ENCODE measurements around the gene EXOC2. TPM values are rescaled to one million over a fixed set of nuclear protein-coding genes. Genes with fewer than 3 reads are reported as not detected.
A peak's percentile ranks its signal among the peaks of the same experiment; 100 is the strongest.

EXOC2 gene
- total RNA-seq, 1 donor from 2014 or later: 29.8 TPM

GRCh38 chr6:513961-514360 lies 179.0 kb downstream of the EXOC2 start:
- ChIA-PET POLR2A (no interaction called here), CTCF (no interaction called here)
- no peak overlapping the region for H3K27ac Mint-ChIP-seq
- peaks cover 5% of the 10 kb centered on the region for H3K9me3 Mint-ChIP-seq
- H3K4me1 Mint-ChIP-seq: peaks cover 19% of the 10 kb centered on the region
- no peak for TF ChIP-seq CTCF (IDR thresholded peaks at IDR 0.05)
- H3K36me3 Mint-ChIP-seq (ENCODE audit: low read depth): peaks cover 38% of the 10 kb centered on the region
- intact Hi-C loops (cut with micrococcal nuclease): no loop called here
- DNase-seq (no peak), ATAC-seq (ENCODE audit: low read depth) (no peak)
- H3K27me3 Mint-ChIP-seq: no peaks in the 10 kb centered on the region
- no peak overlapping the region for H3K4me3 Mint-ChIP-seq

- H3K4me3 Mint-ChIP-seq: no peak overlapping the region
- ATAC-seq (ENCODE audit: low read depth): no peak
- H3K4me1 Mint-ChIP-seq: peaks cover 19% of the 10 kb centered on the region
- intact Hi-C loops (cut with micrococcal nuclease): no loop called here
- no peak for DNase-seq
- H3K36me3 Mint-ChIP-seq (ENCODE audit: low read depth): peaks cover 33% of the 10 kb centered on the region
- no peak overlapping the region for H3K27ac Mint-ChIP-seq
- H3K27me3 Mint-ChIP-seq: no peaks in the 10 kb centered on the region
- CTCF ChIA-PET: no interaction called here
- TF ChIP-seq CTCF (IDR thresholded peaks at IDR 0.05): no peak
- H3K9me3 Mint-ChIP-seq: peaks cover 2% of the 10 kb centered on the region
- POLR2A ChIA-PET: no interaction called here
Observed at GRCh38 chr6:513058-513457, 179.9 kb downstream of the EXOC2 start.

GRCh38 chr6:511488-512137 lies 181.3 kb downstream of the EXOC2 start:
- no peak overlapping the region for H3K4me3 Mint-ChIP-seq
- intact Hi-C loops (cut with micrococcal nuclease): no loop called here
- no peak overlapping the region for H3K27ac Mint-ChIP-seq
- no peaks in the 10 kb centered on the region for H3K27me3 Mint-ChIP-seq
- ATAC-seq (ENCODE audit: low read depth) (no peak), DNase-seq (no peak)
- CTCF ChIA-PET: no interaction called here
- H3K9me3 Mint-ChIP-seq: no peaks in the 10 kb centered on the region
- no peak for TF ChIP-seq CTCF (IDR thresholded peaks at IDR 0.05)
- H3K36me3 Mint-ChIP-seq (ENCODE audit: low read depth): peaks cover 25% of the 10 kb centered on the region
- POLR2A ChIA-PET: no interaction called here
- H3K4me1 Mint-ChIP-seq: peaks cover 29% of the 10 kb centered on the region

GRCh38 chr6:509676-510075 lies 183.3 kb downstream of the EXOC2 start:
- peaks cover 43% of the 10 kb centered on the region for H3K4me1 Mint-ChIP-seq

GRCh38 chr6:508614-509013 lies 184.3 kb downstream of the EXOC2 start:
- Mint-ChIP-seq H3K4me3 (no peak overlapping the region), H3K27me3 (no peaks in the 10 kb centered on the region), H3K4me1 (peaks cover 38% of the 10 kb centered on the region), H3K27ac (no peak overlapping the region), H3K9me3 (no peaks in the 10 kb centered on the region), H3K36me3 (ENCODE audit: low read depth) (peaks cover 26% of the 10 kb centered on the region)
- TF ChIP-seq CTCF (IDR thresholded peaks at IDR 0.05): no peak
- ATAC-seq (ENCODE audit: low read depth) (no peak), DNase-seq (no peak)
- CTCF ChIA-PET: no interaction called here
- POLR2A ChIA-PET: no interaction called here
- intact Hi-C loops (cut with micrococcal nuclease): no loop called here

More at GRCh38 chr6:509676-510075, 183.3 kb downstream of the EXOC2 start:
- Mint-ChIP-seq H3K9me3 (no peaks in the 10 kb centered on the region), H3K36me3 (ENCODE audit: low read depth) (peaks cover 25% of the 10 kb centered on the region), H3K27me3 (no peaks in the 10 kb centered on the region), H3K27ac (peak overlapping the region; percentile 12), H3K4me3 (no peak overlapping the region)
- ATAC-seq (ENCODE audit: low read depth): no peak
- ChIA-PET POLR2A (no interaction called here), CTCF (no interaction called here)
- no peak for DNase-seq
- intact Hi-C loops (cut with micrococcal nuclease): no loop called here
- TF ChIP-seq CTCF (IDR thresholded peaks at IDR 0.05): no peak
